Breast epithelium (tissue), 3 donors: ENCODE data around the gene SLC5A7.

Experiments used
- CTCF ChIP-seq, 3 donors: fragments of 450-650 bp; IDR thresholded peaks; one replicate each; pipeline ENCODE4 v1.5.1; 2016 to 2017; ENCODE audit warnings: antibody characterized with exemption in 3 of 3, mild to moderate bottlenecking in 3 of 3, moderate library complexity in 3 of 3
- POLR2A ChIP-seq: fragments of 450-650 bp; IDR thresholded peaks from one replicate; pipeline ENCODE4 v1.6.1; 2016; ENCODE audit warnings: antibody characterized with exemption, mild to moderate bottlenecking, moderate library complexity

GRCh38 chr2:107990718-107991117 is 4.4 kb downstream of the SLC5A7 start:
- TF ChIP-seq CTCF (IDR thresholded peaks at IDR 0.05) (no peak), POLR2A (no peak)
